Esophagus squamous epithelium (tissue), 5 donors: ENCODE data around the gene ARHGAP28. TPM values are rescaled to one million over a fixed set of nuclear protein-coding genes. Genes with fewer than 3 reads are reported as not detected.
A peak's percentile ranks its signal among the peaks of the same experiment; 100 is the strongest.

Source experiments
- DNase-seq: peaks from one replicate; lab custom pipeline; 2025; lab: John Stamatoyannopoulos, UW
- H3K27ac ChIP-seq, 4 donors: fragments of 200-600 bp; sonication (generic); one replicate each; pipeline ENCODE4 v1.5.1; 2016 to 2019; ENCODE audit warnings: mild to moderate bottlenecking in 1 of 4
- H3K27me3 ChIP-seq, 4 donors: fragments of 200-600 bp; sonication (generic); 1 replicate in 3 of 4; 2 replicates in 1 of 4; pipeline versions ENCODE4 v1.5.1 to v1.6.0; 2017 to 2021; ENCODE audit warnings: antibody characterized with exemption in 1 of 4
- H3K36me3 ChIP-seq, 3 donors: fragments of 200-600 bp; sonication (generic); one replicate each; pipeline ENCODE4 v1.5.1; 2016 to 2019
- H3K4me1 ChIP-seq, 3 donors: fragments of 200-600 bp; sonication (generic); one replicate each; pipeline ENCODE4 v1.5.1; 2017 to 2019
- H3K4me3 ChIP-seq, 4 donors: fragments of 200-600 bp; sonication (generic); 1 replicate in 3 of 4; 2 replicates in 1 of 4; pipeline ENCODE4 v1.5.1; 2016 to 2019; ENCODE audit warnings: mild to moderate bottlenecking in 2 of 4, moderate library complexity in 1 of 4
- H3K9me3 ChIP-seq, 3 donors: fragments of 200-600 bp; sonication (generic); one replicate each; pipeline ENCODE4 v1.5.1; 2016 to 2019
- POLR2A ChIP-seq, 4 donors: fragments of 450-650 bp; IDR thresholded peaks; one replicate each; pipeline ENCODE4 v1.6.1; 2017; ENCODE audit warnings: antibody characterized with exemption in 4 of 4, mild to moderate bottlenecking in 4 of 4, moderate library complexity in 3 of 4
- WGBS, 2 donors: methylation state at CpG; one replicate each; pipeline ENCODE4 v1.1.5; 2018; 5-methylcytosine and 5-hydroxymethylcytosine counted together
- intact Hi-C: fragments of 100-400 bp; cut with DNase I; formaldehyde crosslinking; loops from one replicate; pipeline ENCODE4 v1.15.0; 2022
- total RNA-seq, 4 donors: library from RNA; depleted of rRNA; stranded (reverse); fragments of >200 nt; gene quantifications; one replicate each; pipeline ENCODE4 v1.1.0, GENCODE V29; 2016
- TF ChIP-seq, protein P1 (sequence below), 6 experiments: fragments of 450-650 bp in 4 of 6; fragments of 200-600 bp in 2 of 6; sonication (generic) in 2 of 6; IDR thresholded peaks; one replicate each; pipeline ENCODE4 v1.5.1; 2016 to 2019; ENCODE audit warnings: antibody characterized with exemption in 6 of 6, mild to moderate bottlenecking in 4 of 6, moderate library complexity in 4 of 6
- donor health status: DM: yes; HTN: yes; CAD: no.

The ARHGAP28 gene
- total RNA-seq, 4 donors from 2014 or later: 1.2 to 4.8 (median 3.4) TPM

DNA sequence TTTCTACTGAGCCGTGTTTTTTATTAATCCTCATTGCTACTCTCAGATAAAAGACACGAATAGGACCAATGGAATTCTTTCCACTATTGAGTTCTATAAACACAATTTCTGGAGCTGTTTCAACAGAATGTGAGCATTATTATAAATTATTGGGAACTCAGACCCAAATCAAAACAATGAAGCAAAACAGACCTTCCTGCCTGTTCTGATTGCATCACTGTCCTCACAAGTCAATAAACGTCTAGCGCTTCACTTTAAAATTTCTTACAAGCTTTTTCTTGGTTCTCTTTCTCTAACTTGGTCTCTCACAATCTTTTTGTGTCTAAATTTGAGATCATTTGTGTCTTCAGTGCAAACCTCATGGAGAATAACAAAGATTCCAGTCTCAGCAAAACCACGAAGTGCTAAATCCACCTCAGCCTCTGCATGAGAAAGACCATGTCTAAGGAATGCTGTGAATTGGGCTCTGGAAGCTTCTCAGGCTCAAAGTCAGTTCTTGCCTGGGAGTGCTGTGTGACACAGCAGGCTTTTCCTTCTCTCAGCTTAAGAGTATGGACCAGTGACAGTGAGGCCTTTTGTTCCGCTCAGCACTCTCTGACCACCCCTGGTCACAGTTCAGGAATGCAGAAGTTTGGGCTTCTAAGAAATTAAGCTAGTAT, 22.8 kb downstream of the ARHGAP28 start:
- peak overlapping the region; percentile 38 to 73 (median 60) for H3K27ac ChIP-seq
- no peaks in the 10 kb centered on the region for H3K36me3 ChIP-seq
- 53 to 65% methylated on average over 6 of the region's 6 CpGs for WGBS, 2 donors
- no peak for DNase-seq
- peak overlapping the region in 1 of 4 donors; percentile 12 for H3K4me3 ChIP-seq
- no peak for TF ChIP-seq POLR2A (IDR thresholded peaks at IDR 0.05)
- TF ChIP-seq, protein P1, sequence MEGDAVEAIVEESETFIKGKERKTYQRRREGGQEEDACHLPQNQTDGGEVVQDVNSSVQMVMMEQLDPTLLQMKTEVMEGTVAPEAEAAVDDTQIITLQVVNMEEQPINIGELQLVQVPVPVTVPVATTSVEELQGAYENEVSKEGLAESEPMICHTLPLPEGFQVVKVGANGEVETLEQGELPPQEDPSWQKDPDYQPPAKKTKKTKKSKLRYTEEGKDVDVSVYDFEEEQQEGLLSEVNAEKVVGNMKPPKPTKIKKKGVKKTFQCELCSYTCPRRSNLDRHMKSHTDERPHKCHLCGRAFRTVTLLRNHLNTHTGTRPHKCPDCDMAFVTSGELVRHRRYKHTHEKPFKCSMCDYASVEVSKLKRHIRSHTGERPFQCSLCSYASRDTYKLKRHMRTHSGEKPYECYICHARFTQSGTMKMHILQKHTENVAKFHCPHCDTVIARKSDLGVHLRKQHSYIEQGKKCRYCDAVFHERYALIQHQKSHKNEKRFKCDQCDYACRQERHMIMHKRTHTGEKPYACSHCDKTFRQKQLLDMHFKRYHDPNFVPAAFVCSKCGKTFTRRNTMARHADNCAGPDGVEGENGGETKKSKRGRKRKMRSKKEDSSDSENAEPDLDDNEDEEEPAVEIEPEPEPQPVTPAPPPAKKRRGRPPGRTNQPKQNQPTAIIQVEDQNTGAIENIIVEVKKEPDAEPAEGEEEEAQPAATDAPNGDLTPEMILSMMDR (IDR thresholded peaks at IDR 0.05): no peak
- peaks cover 0 to 11% (median 3%) of the 10 kb centered on the region in 3 donors for H3K4me1 ChIP-seq
- no peaks in the 10 kb centered on the region for H3K9me3 ChIP-seq
- H3K27me3 ChIP-seq: no peaks in the 10 kb centered on the region
- intact Hi-C loops: no loop called here

- Histone ChIP-seq H3K4me3 (no peak overlapping the region), H3K36me3 (no peaks in the 10 kb centered on the region), H3K27me3 (no peaks in the 10 kb centered on the region), H3K4me1 (peaks cover 0 to 3% (median 0%) of the 10 kb centered on the region in 3 donors), H3K27ac (no peak overlapping the region), H3K9me3 (no peaks in the 10 kb centered on the region)
- 68 to 80% methylated on average over 5 of the region's 5 CpGs for WGBS, 2 donors
- TF ChIP-seq, protein P1 (IDR thresholded peaks at IDR 0.05): no peak
- TF ChIP-seq POLR2A (IDR thresholded peaks at IDR 0.05): no peak
- intact Hi-C loops: no loop called here
- no peak for DNase-seq
These were observed 25.6 kb downstream of the ARHGAP28 start for GRCh38 chr18:6755107-6755506.

- TF ChIP-seq POLR2A (IDR thresholded peaks at IDR 0.05): no peak
- TF ChIP-seq, protein P1 (IDR thresholded peaks at IDR 0.05): no peak
- no peak for DNase-seq
- WGBS, 2 donors: 72 to 73% methylated on average over 4 of the region's 4 CpGs
- Histone ChIP-seq H3K9me3 (no peaks in the 10 kb centered on the region), H3K27ac (peak overlapping the region in 1 of 4 donors; percentile 19), H3K4me1 (no peaks in the 10 kb centered on the region), H3K36me3 (no peaks in the 10 kb centered on the region), H3K27me3 (no peaks in the 10 kb centered on the region), H3K4me3 (no peak overlapping the region)
- intact Hi-C loops: no loop called here
These were observed 28.4 kb downstream of the ARHGAP28 start for GRCh38 chr18:6757931-6758330.

DNA sequence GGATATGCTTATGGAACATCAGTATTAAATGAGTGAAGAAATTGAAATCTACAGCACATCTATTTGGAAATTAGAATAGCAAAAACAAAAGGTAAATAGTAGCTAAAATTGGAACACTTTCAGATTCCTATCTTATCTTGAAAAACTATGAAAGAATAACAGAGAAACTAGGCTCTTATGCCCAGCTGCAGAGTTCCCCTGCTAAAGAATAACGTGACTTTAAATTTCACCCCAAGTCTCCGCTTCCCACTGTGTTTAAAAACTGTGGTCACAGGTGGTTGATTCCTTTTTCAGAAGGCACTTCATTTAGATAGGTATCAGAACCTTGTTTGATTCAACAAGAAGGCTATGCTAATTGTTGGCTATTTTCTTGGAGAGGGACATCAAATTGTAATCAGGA, 30.1 kb downstream of the ARHGAP28 start:
- DNase-seq: no peak
- intact Hi-C loops: no loop called here

DNA sequence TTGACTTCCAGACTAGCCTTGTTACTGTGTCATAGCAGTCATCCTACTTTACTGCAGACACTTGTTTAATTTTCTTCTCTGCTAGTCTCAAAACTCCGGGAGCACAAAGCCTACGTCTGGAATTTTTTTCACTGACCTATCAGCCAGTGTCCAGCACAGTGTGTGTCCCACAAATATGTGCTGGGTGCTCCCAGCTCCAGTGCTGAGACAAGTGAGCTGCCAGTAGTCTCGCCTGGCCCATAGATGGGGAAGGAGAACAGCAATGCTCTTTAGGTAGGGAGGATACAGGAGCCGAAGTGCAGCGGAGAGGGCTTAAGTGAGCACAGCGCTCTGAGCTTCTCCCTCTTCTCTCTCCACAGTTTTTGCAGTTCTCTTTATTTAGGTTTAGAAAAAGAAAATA, 34.0 kb downstream of the ARHGAP28 start:
- Histone ChIP-seq H3K36me3 (no peaks in the 10 kb centered on the region), H3K27ac (peak overlapping the region in 3 of 4 donors; percentile 38 to 66 (median 52)), H3K4me1 (no peaks in the 10 kb centered on the region), H3K27me3 (no peaks in the 10 kb centered on the region), H3K4me3 (no peak overlapping the region), H3K9me3 (no peaks in the 10 kb centered on the region)
- WGBS, 2 donors: 58 to 77% methylated on average over 6 of the region's 6 CpGs
- no peak for TF ChIP-seq POLR2A (IDR thresholded peaks at IDR 0.05)
- TF ChIP-seq, protein P1 (IDR thresholded peaks at IDR 0.05): no peak
- intact Hi-C loops: no loop called here
- no peak for DNase-seq

More for the DNA sequence above, 30.1 kb downstream of the ARHGAP28 start:
- WGBS, 2 donors: 73 to 82% methylated on average over 2 of the region's 2 CpGs
- Histone ChIP-seq H3K36me3 (no peaks in the 10 kb centered on the region), H3K4me3 (no peak overlapping the region), H3K27me3 (no peaks in the 10 kb centered on the region), H3K4me1 (no peaks in the 10 kb centered on the region), H3K27ac (no peak overlapping the region), H3K9me3 (no peaks in the 10 kb centered on the region)
- TF ChIP-seq, protein P1 (IDR thresholded peaks at IDR 0.05): no peak
- no peak for TF ChIP-seq POLR2A (IDR thresholded peaks at IDR 0.05)
